H1 (cell line): ENCODE measurements around the gene SCART1. TPM values are rescaled to one million over a fixed set of nuclear protein-coding genes. Genes with fewer than 3 reads are reported as not detected.

ENCODE experiments used
- CHD1 ChIP-seq: IDR thresholded peaks from 2 replicates; pipeline ENCODE4 v1.6.1; 2012; ENCODE audit warnings: low read depth, low read length, improper control_type of control experiment
- NANOG ChIP-seq: IDR thresholded peaks from 2 replicates; pipeline ENCODE4 v1.6.1; 2011; ENCODE audit warnings: low read length, low read depth, mild to moderate bottlenecking, inconsistent platforms; ENCODE audit not compliant: insufficient read depth, poor library complexity, severe bottlenecking
- RAD21 ChIP-seq, 2 experiments: IDR thresholded peaks in 1 of 2; conservative IDR thresholded peaks in 1 of 2; 2 replicates each; pipeline ENCODE4 v1.6.1; 2011; ENCODE audit warnings: low read depth in 2 of 2, low read length in 2 of 2, improper control_type of control experiment in 1 of 2, inconsistent platforms in 1 of 2, mild to moderate bottlenecking in 1 of 2, moderate library complexity in 1 of 2
- SP1 ChIP-seq: IDR thresholded peaks from 2 replicates; pipeline ENCODE4 v1.6.1; 2011; ENCODE audit warnings: low read depth, low read length
- TCF12 ChIP-seq: IDR thresholded peaks from 2 replicates; pipeline ENCODE4 v1.6.1; 2011; ENCODE audit warnings: low read depth, mild to moderate bottlenecking, low read length
- polyA plus RNA-seq, 7 experiments: library from polyadenylated mRNA; depleted of rRNA in 3 of 7; stranded (reverse) in 5 of 7; unstranded in 2 of 7; fragments of >200 nt in 5 of 7; fragments of 200-250 nt in 2 of 7; gene quantifications; 1 replicate in 5 of 7; 2 replicates in 1 of 7; 4 replicates in 1 of 7; pipeline versions ENCODE4 v1.2.1 to v1.2.3, GENCODE V29; 2011 to 2013; ENCODE audit warnings: missing spikeins in 2 of 7, mixed read lengths in 2 of 7
- total RNA-seq: library from RNA; stranded (reverse); fragmentation: NEBNext Ultra II Directional; extraction: Animal tissue kit (Norgen Biotek cat#: 25700); gene quantifications from 2 replicates; pipeline ENCODE4 v1.2.1, GENCODE V29; 2021
- TF ChIP-seq, protein P1 (sequence below): IDR thresholded peaks from 2 replicates; pipeline ENCODE4 v1.6.1; 2011; ENCODE audit warnings: low read length, improper control_type of control experiment

The SCART1 gene
- total and polyA plus RNA-seq, 2 of the 8 experiments (the other 6 are each of a cell fraction or from before 2014, with no cell fraction given) = 0.14 to 0.19 TPM

DNA sequence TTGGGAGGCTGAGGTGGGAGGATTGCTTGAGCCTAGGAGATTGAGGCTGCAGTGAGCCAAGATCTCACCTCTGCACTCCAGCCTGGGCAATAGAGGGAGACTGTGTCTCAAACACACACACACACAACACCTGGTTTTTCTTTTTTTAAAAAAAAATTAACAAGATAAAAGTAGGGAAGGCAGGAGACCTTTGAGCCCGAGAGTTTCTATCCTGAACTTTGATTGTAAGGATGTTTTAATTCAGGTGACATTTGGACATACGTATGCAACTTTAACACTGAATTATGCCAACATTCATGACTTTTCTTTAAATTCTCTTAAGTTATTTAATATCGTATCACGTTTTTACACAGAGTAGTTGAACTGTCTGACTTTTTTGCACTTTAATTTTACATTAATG is 61.7 kb downstream of the SCART1 start (continued):
- TF ChIP-seq CHD1 = no peak
- TF ChIP-seq, protein P1, sequence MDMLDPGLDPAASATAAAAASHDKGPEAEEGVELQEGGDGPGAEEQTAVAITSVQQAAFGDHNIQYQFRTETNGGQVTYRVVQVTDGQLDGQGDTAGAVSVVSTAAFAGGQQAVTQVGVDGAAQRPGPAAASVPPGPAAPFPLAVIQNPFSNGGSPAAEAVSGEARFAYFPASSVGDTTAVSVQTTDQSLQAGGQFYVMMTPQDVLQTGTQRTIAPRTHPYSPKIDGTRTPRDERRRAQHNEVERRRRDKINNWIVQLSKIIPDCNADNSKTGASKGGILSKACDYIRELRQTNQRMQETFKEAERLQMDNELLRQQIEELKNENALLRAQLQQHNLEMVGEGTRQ = no peak
- TF ChIP-seq TCF12 = no peak
- TF ChIP-seq NANOG = no peak
- no peak for TF ChIP-seq SP1
- no peak for TF ChIP-seq RAD21 (IDR thresholded peaks at IDR 0.05 in 1 of 2, conservative IDR thresholded peaks at IDR 0.05 in 1 of 2; ENCODE audit: low read depth in 2 of 2, low read length in 2 of 2)
